K562 (cell line): ENCODE data around the gene STX1A. TPM values are rescaled to one million over a fixed set of nuclear protein-coding genes. Genes with fewer than 3 reads are reported as not detected.

ENCODE experiments used
- ARNT ChIP-seq, 2 experiments: fragments of 450-650 bp; IDR thresholded peaks; 2 replicates each; pipeline ENCODE4 v1.6.1; 2016; ENCODE audit warnings: mild to moderate bottlenecking in 1 of 2
- BCLAF1 ChIP-seq, 2 experiments: fragments of 450-650 bp in 1 of 2; IDR thresholded peaks; 2 replicates each; pipeline ENCODE4 v1.6.1; 2011 to 2017; ENCODE audit warnings: low read depth in 2 of 2, antibody characterized with exemption in 1 of 2, borderline replicate concordance in 1 of 2, low read length in 1 of 2, mild to moderate bottlenecking in 1 of 2, mixed read lengths in 1 of 2; ENCODE audit not compliant: control insufficient read depth in 1 of 2
- FOSL1 ChIP-seq: fragments of 200-800 bp; sonication (Bioruptor generic); conservative IDR thresholded peaks from 2 replicates; pipeline ENCODE4 v1.6.1; 2016; ENCODE audit warnings: missing genetic modification characterization, missing compliant biosample characterization
- HEY1 ChIP-seq: fragments of 250-450 bp; sonication (Bioruptor Pico); IDR thresholded peaks from 2 replicates; pipeline ENCODE4 v1.5.0; 2020; ENCODE audit warnings: mild to moderate bottlenecking, moderate library complexity, borderline replicate concordance
- ID3 ChIP-seq, 2 experiments: fragments of 250-450 bp in 1 of 2; fragments of 450-650 bp in 1 of 2; sonication (Bioruptor Pico) in 1 of 2; IDR thresholded peaks; 2 replicates each; pipeline versions ENCODE4 v1.6.1 to v1.8.0; 2016 to 2021; ENCODE audit warnings: mild to moderate bottlenecking in 2 of 2, moderate library complexity in 2 of 2, missing compliant biosample characterization in 1 of 2, missing genetic modification characterization in 1 of 2
- SOX6 ChIP-seq: fragments of 450-650 bp; IDR thresholded peaks from 2 replicates; pipeline ENCODE4 v1.6.1; 2014; ENCODE audit warnings: mild to moderate bottlenecking
- UBTF ChIP-seq, 2 experiments: IDR thresholded peaks; 2 replicates each; pipeline ENCODE4 v1.6.1; 2012; ENCODE audit warnings: improper control_type of control experiment in 2 of 2, low read depth in 2 of 2, low read length in 2 of 2, borderline replicate concordance in 1 of 2
- polyA plus RNA-seq, 8 experiments: library from polyadenylated mRNA; depleted of rRNA in 4 of 8; stranded (reverse) in 5 of 8; unstranded in 3 of 8; fragments of >200 nt; fragmentation: Nextera tagmentation in 2 of 8; fragmentation: Illumina TruSeq in 1 of 8; extraction: Ambion mirVana in 2 of 8; extraction: Trizol in 1 of 8; gene quantifications; 2 replicates each; pipeline versions ENCODE4 v1.2.1 to v1.2.3, GENCODE V29; 2011 to 2014; ENCODE audit warnings: inconsistent platforms in 1 of 8, missing spikeins in 1 of 8
- total RNA-seq, 7 experiments: library from RNA; depleted of rRNA in 6 of 7; stranded (reverse); fragments of >200 nt in 6 of 7; fragmentation: Illumina TruSeq in 2 of 7; extraction: Trizol in 2 of 7; gene quantifications; 2 replicates each; pipeline versions ENCODE4 v1.2.1 to v1.2.3, GENCODE V29; 2011 to 2021; ENCODE audit warnings: low replicate concordance in 1 of 7
- TF ChIP-seq, protein P1 (sequence below): sonication (generic); formaldehyde crosslinking; IDR thresholded peaks from 2 replicates; pipeline ENCODE4 v1.8.1; 2023; ENCODE audit warnings: mild to moderate bottlenecking, missing genetic modification reagents
- TF ChIP-seq, protein P2 (sequence below), 2 experiments: fragments of 150-350 bp in 1 of 2; IDR thresholded peaks; 2 replicates each; pipeline ENCODE4 v1.6.1; 2012 to 2016; ENCODE audit warnings: low read depth in 2 of 2, low read length in 2 of 2, mild to moderate bottlenecking in 1 of 2, moderate library complexity in 1 of 2

Gene STX1A
- total and polyA plus RNA-seq, 9 of the 15 experiments (the other 6 are each of a cell fraction or from before 2014, with no cell fraction given), result 0.04 to 15.1 (median 6.3) TPM

GRCh38 chr7:73667344-73668102 is 51.9 kb downstream of the STX1A start, which contains the start of gene VPS37D (continued):
- TF ChIP-seq UBTF (IDR thresholded peaks at IDR 0.05; ENCODE audit: borderline replicate concordance in 1 of 2, low read depth in 2 of 2, low read length in 2 of 2) (peak; percentile 47 to 87; a peak in 2 of 4 replicates), BCLAF1 (IDR thresholded peaks at IDR 0.05; ENCODE audit: borderline replicate concordance in 1 of 2, control insufficient read depth in 1 of 2, low read depth in 2 of 2, low read length in 1 of 2) (no peak; a peak in 1 of 4 replicates), SOX6 (peak; percentile 64), HEY1 (CRISPR knock-in tag) (no peak), FOSL1 (tag) (0 out of 2 replicates have a peak, but pooled peaks have one; percentile 42), ID3 (CRISPR knock-in tag; IDR thresholded peaks at IDR 0.05) (no peak), ID3 (tag; IDR thresholded peaks at IDR 0.05) (no peak), ARNT (IDR thresholded peaks at IDR 0.05) (peak in 1 of 2 experiments; percentile 77; a peak in 2 of 4 replicates)
- TF ChIP-seq, protein P1, sequence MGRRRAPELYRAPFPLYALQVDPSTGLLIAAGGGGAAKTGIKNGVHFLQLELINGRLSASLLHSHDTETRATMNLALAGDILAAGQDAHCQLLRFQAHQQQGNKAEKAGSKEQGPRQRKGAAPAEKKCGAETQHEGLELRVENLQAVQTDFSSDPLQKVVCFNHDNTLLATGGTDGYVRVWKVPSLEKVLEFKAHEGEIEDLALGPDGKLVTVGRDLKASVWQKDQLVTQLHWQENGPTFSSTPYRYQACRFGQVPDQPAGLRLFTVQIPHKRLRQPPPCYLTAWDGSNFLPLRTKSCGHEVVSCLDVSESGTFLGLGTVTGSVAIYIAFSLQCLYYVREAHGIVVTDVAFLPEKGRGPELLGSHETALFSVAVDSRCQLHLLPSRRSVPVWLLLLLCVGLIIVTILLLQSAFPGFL, result peak; percentile 91; the same call in 1 of the 2 replicates
- TF ChIP-seq, protein P2, sequence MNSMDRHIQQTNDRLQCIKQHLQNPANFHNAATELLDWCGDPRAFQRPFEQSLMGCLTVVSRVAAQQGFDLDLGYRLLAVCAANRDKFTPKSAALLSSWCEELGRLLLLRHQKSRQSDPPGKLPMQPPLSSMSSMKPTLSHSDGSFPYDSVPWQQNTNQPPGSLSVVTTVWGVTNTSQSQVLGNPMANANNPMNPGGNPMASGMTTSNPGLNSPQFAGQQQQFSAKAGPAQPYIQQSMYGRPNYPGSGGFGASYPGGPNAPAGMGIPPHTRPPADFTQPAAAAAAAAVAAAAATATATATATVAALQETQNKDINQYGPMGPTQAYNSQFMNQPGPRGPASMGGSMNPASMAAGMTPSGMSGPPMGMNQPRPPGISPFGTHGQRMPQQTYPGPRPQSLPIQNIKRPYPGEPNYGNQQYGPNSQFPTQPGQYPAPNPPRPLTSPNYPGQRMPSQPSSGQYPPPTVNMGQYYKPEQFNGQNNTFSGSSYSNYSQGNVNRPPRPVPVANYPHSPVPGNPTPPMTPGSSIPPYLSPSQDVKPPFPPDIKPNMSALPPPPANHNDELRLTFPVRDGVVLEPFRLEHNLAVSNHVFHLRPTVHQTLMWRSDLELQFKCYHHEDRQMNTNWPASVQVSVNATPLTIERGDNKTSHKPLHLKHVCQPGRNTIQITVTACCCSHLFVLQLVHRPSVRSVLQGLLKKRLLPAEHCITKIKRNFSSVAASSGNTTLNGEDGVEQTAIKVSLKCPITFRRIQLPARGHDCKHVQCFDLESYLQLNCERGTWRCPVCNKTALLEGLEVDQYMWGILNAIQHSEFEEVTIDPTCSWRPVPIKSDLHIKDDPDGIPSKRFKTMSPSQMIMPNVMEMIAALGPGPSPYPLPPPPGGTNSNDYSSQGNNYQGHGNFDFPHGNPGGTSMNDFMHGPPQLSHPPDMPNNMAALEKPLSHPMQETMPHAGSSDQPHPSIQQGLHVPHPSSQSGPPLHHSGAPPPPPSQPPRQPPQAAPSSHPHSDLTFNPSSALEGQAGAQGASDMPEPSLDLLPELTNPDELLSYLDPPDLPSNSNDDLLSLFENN (IDR thresholded peaks at IDR 0.05; ENCODE audit: low read depth in 2 of 2, low read length in 2 of 2), result 0 out of 4 replicates have a peak, but pooled peaks of 1 of the 2 experiments have one; percentile 25
